A549 (cell line): ENCODE measurements around the gene CADPS2. TPM values are rescaled to one million over a fixed set of nuclear protein-coding genes. Genes with fewer than 3 reads are reported as not detected.

Experiments
- ATAC-seq, 2 experiments: fragments of 200-7000 bp in 1 of 2; fragments of >200 bp in 1 of 2; cut with Nextera tagmentation in 1 of 2; cut with Tn5 transposase in 1 of 2; 3 replicates each; pipeline versions ENCODE4 v1.8.0 to v1.9.1; 2018 to 2020; ENCODE audit warnings: mild to moderate bottlenecking in 1 of 2, moderate library complexity in 1 of 2
- CTCF ChIA-PET: fragments of 300-600 bp; sonication (Branson Sonifier 250); formaldehyde crosslinking; extraction: SDS; loops from one replicate; lab custom pipeline; 2021; ENCODE audit warnings: antibody characterized with exemption, inconsistent platforms; lab: Yijun Ruan, JAX
- POLR2A ChIA-PET: fragments of 350-600 bp; formaldehyde crosslinking; extraction: SDS; loops from one replicate; lab custom pipeline; 2021; ENCODE audit warnings: antibody characterized with exemption, inconsistent platforms; lab: Yijun Ruan, JAX
- DNase-seq, 2 experiments: peaks; one replicate each; pipeline versions ENCODE4 v3.0.0 to v3.0.0-alpha.2; 2011 to 2016; ENCODE audit warnings: low read depth in 1 of 2, low spot score in 1 of 2
- FAIRE-seq: peaks from 2 replicates; lab custom pipeline; 2011; peaks lifted over from hg19 to GRCh38; lab: Jason Lieb, UNC
- H3K27ac ChIP-seq, 2 experiments: fragments of >200 bp; sonication (Bioruptor Twin); formaldehyde crosslinking; 3 replicates each; pipeline ENCODE4 v1.5.1; 2016 to 2017
- H3K4me1 ChIP-seq: fragments of >200 bp; sonication (Bioruptor Twin); formaldehyde crosslinking; 3 replicates; pipeline ENCODE4 v1.6.1; 2016
- H3K4me2 ChIP-seq: fragments of >200 bp; sonication (Bioruptor Twin); formaldehyde crosslinking; 3 replicates; pipeline ENCODE4 v1.6.1; 2016
- H3K4me3 ChIP-seq: fragments of >200 bp; sonication (Bioruptor Twin); formaldehyde crosslinking; 3 replicates; pipeline ENCODE4 v1.5.1; 2016
- H3K9me3 ChIP-seq: fragments of >200 bp; sonication (Bioruptor Twin); formaldehyde crosslinking; 3 replicates; pipeline ENCODE4 v1.6.1; 2016
- BHLHE40 ChIP-seq: IDR thresholded peaks from 2 replicates; pipeline ENCODE4 v1.6.1; 2012; ENCODE audit warnings: low read depth, low read length, inconsistent platforms
- CBX2 ChIP-seq: fragments of 200-600 bp; sonication (generic); IDR thresholded peaks from 2 replicates; pipeline ENCODE4 v1.6.1; 2016; ENCODE audit warnings: low read depth, mild to moderate bottlenecking, borderline replicate concordance
- CBX8 ChIP-seq: fragments of 200-600 bp; sonication (generic); IDR thresholded peaks from 2 replicates; pipeline ENCODE4 v1.6.1; 2016
- CEBPB ChIP-seq, 2 experiments: fragments of >200 bp in 1 of 2; sonication (Bioruptor Twin) in 1 of 2; formaldehyde crosslinking in 1 of 2; IDR thresholded peaks; 2 replicates each; pipeline ENCODE4 v1.6.1; 2012 to 2016
- E2F6 ChIP-seq: IDR thresholded peaks from 2 replicates; pipeline ENCODE4 v1.6.1; 2012; ENCODE audit warnings: low read depth, borderline replicate concordance
- EHF ChIP-seq: fragments of 250-450 bp; sonication (Bioruptor Pico); IDR thresholded peaks from 2 replicates; pipeline ENCODE4 v1.5.0; 2020; ENCODE audit warnings: mild to moderate bottlenecking
- HDAC2 ChIP-seq: fragments of 200-600 bp; sonication (generic); IDR thresholded peaks from 2 replicates; pipeline ENCODE4 v1.6.1; 2016
- HMGXB4 ChIP-seq: fragments of 250-450 bp; sonication (Bioruptor Pico); IDR thresholded peaks from 2 replicates; pipeline ENCODE4 v1.5.0; 2021; ENCODE audit warnings: mild to moderate bottlenecking, moderate library complexity, borderline replicate concordance
- RARB ChIP-seq: fragments of 250-450 bp; sonication (Bioruptor Pico); IDR thresholded peaks from 2 replicates; pipeline ENCODE4 v1.8.0; 2021; ENCODE audit warnings: mild to moderate bottlenecking, moderate library complexity
- RCOR1 ChIP-seq: fragments of 150-350 bp; IDR thresholded peaks from 2 replicates; pipeline ENCODE4 v1.6.1; 2014; ENCODE audit warnings: antibody characterized with exemption, low read length, low read depth
- RFX5 ChIP-seq: fragments of 450-650 bp; IDR thresholded peaks from 2 replicates; pipeline ENCODE4 v1.7.1; 2014; ENCODE audit warnings: antibody characterized with exemption, mild to moderate bottlenecking, moderate library complexity
- RNF2 ChIP-seq: fragments of 200-600 bp; sonication (generic); IDR thresholded peaks from 2 replicates; pipeline ENCODE4 v1.6.1; 2016; ENCODE audit warnings: low read depth, mild to moderate bottlenecking, antibody characterized with exemption, moderate library complexity, borderline replicate concordance
- USF2 ChIP-seq: fragments of 450-650 bp; IDR thresholded peaks from 2 replicates; pipeline ENCODE4 v1.6.1; 2014; ENCODE audit warnings: antibody characterized with exemption
- WGBS: methylation state at CpG from one replicate; pipeline ENCODE4 v1.1.6; 2017; ENCODE audit errors: missing lambda C conversion rate; 5-methylcytosine and 5-hydroxymethylcytosine counted together
- polyA plus RNA-seq, 4 experiments: library from polyadenylated mRNA; depleted of rRNA in 3 of 4; stranded (reverse); fragments of >200 nt; fragmentation: RNase III in 1 of 4; extraction: RNeasy Plus Mini Kit Qiagen cat#74134 plus additional on column Dnase treatment in 1 of 4; gene quantifications; 2 replicates in 3 of 4; 3 replicates in 1 of 4; pipeline ENCODE4 v1.2.3, GENCODE V29; 2011 to 2017
- TF ChIP-seq, protein P1 (sequence below): fragments of >200 bp; sonication (Bioruptor Twin); formaldehyde crosslinking; IDR thresholded peaks from 2 replicates; pipeline ENCODE4 v1.6.1; 2016
- TF ChIP-seq, protein P2 (sequence below): IDR thresholded peaks from 2 replicates; pipeline ENCODE4 v1.6.1; 2012
- TF ChIP-seq, protein P3 (sequence below): IDR thresholded peaks from 2 replicates; pipeline ENCODE4 v1.6.1; 2012
- TF ChIP-seq, protein P4 (sequence below): fragments of 200-600 bp; sonication (generic); IDR thresholded peaks from 2 replicates; pipeline ENCODE4 v1.6.1; 2016; ENCODE audit warnings: antibody characterized with exemption, mild to moderate bottlenecking, moderate library complexity

The CADPS2 gene
- polyA plus RNA-seq, 2 of the 4 experiments (the other 2 are of a cell fraction): 0.04 to 0.10 TPM

- WGBS: 0% methylated on average over 1 of the region's 1 CpG
- CTCF ChIA-PET: no interaction called here
These were observed 473.4 kb downstream of the CADPS2 start for GRCh38 chr7:122412883-122413282.

GRCh38 chr7:122412441-122412840 lies 473.8 kb downstream of the CADPS2 start:
- 11% methylated on average over 6 of the region's 6 CpGs for WGBS
- no peak overlapping the region for H3K4me3 ChIP-seq
- TF ChIP-seq CBX2: no peak
- TF ChIP-seq RFX5: no peak
- TF ChIP-seq EHF (CRISPR knock-in tag): no peak
- no peak for TF ChIP-seq HMGXB4
- TF ChIP-seq BHLHE40: no peak
- TF ChIP-seq HDAC2: no peak
- TF ChIP-seq, protein P1, sequence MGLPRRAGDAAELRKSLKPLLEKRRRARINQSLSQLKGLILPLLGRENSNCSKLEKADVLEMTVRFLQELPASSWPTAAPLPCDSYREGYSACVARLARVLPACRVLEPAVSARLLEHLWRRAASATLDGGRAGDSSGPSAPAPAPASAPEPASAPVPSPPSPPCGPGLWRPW: no peak
- FAIRE-seq: no peak
- no peak overlapping the region for H3K4me2 ChIP-seq
- no peak for ATAC-seq
- H3K27ac ChIP-seq: no peak overlapping the region
- no peaks in the 10 kb centered on the region for H3K9me3 ChIP-seq
- H3K4me1 ChIP-seq: no peaks in the 10 kb centered on the region
- ChIA-PET POLR2A (no interaction called here), CTCF (no interaction called here)
- DNase-seq: no peak

More at GRCh38 chr7:122412883-122413282, 473.4 kb downstream of the CADPS2 start:
- Histone ChIP-seq H3K4me2 (no peak overlapping the region), H3K4me3 (no peak overlapping the region), H3K9me3 (no peaks in the 10 kb centered on the region), H3K27ac (no peak overlapping the region), H3K4me1 (no peaks in the 10 kb centered on the region)
- no peak for ATAC-seq
- POLR2A ChIA-PET: no interaction called here
- TF ChIP-seq RCOR1 (no peak), BHLHE40 (no peak), CEBPB (IDR thresholded peaks at IDR 0.05) (no peak), HDAC2 (no peak), RARB (no peak)
- TF ChIP-seq, protein P2, sequence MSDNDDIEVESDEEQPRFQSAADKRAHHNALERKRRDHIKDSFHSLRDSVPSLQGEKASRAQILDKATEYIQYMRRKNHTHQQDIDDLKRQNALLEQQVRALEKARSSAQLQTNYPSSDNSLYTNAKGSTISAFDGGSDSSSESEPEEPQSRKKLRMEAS: no peak
- TF ChIP-seq, protein P3, sequence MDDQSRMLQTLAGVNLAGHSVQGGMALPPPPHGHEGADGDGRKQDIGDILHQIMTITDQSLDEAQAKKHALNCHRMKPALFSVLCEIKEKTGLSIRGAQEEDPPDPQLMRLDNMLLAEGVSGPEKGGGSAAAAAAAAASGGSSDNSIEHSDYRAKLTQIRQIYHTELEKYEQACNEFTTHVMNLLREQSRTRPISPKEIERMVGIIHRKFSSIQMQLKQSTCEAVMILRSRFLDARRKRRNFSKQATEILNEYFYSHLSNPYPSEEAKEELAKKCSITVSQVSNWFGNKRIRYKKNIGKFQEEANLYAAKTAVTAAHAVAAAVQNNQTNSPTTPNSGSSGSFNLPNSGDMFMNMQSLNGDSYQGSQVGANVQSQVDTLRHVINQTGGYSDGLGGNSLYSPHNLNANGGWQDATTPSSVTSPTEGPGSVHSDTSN: no peak
- DNase-seq: no peak
- no peak for FAIRE-seq

GRCh38 chr7:122407195-122407594 lies 479.1 kb downstream of the CADPS2 start:
- DNase-seq (no peak), FAIRE-seq (no peak), ATAC-seq (no peak)
- TF ChIP-seq, protein P4, sequence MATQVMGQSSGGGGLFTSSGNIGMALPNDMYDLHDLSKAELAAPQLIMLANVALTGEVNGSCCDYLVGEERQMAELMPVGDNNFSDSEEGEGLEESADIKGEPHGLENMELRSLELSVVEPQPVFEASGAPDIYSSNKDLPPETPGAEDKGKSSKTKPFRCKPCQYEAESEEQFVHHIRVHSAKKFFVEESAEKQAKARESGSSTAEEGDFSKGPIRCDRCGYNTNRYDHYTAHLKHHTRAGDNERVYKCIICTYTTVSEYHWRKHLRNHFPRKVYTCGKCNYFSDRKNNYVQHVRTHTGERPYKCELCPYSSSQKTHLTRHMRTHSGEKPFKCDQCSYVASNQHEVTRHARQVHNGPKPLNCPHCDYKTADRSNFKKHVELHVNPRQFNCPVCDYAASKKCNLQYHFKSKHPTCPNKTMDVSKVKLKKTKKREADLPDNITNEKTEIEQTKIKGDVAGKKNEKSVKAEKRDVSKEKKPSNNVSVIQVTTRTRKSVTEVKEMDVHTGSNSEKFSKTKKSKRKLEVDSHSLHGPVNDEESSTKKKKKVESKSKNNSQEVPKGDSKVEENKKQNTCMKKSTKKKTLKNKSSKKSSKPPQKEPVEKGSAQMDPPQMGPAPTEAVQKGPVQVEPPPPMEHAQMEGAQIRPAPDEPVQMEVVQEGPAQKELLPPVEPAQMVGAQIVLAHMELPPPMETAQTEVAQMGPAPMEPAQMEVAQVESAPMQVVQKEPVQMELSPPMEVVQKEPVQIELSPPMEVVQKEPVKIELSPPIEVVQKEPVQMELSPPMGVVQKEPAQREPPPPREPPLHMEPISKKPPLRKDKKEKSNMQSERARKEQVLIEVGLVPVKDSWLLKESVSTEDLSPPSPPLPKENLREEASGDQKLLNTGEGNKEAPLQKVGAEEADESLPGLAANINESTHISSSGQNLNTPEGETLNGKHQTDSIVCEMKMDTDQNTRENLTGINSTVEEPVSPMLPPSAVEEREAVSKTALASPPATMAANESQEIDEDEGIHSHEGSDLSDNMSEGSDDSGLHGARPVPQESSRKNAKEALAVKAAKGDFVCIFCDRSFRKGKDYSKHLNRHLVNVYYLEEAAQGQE: no peak
- TF ChIP-seq BHLHE40: no peak
- TF ChIP-seq CEBPB (IDR thresholded peaks at IDR 0.05): no peak
- TF ChIP-seq, protein P1: no peak
- TF ChIP-seq USF2: no peak
- TF ChIP-seq CBX8: no peak
- TF ChIP-seq, protein P2: no peak
- TF ChIP-seq RCOR1: no peak
- TF ChIP-seq RNF2: no peak
- no peak for TF ChIP-seq E2F6
- Histone ChIP-seq H3K9me3 (no peaks in the 10 kb centered on the region), H3K4me3 (no peak overlapping the region), H3K4me2 (no peak overlapping the region), H3K4me1 (no peaks in the 10 kb centered on the region), H3K27ac (no peak overlapping the region)
- ChIA-PET POLR2A (no interaction called here), CTCF (no interaction called here)
- WGBS: 31% methylated on average over 6 of the region's 6 CpGs
